ENCODE measurements around the gene NAGA.

The NAGA gene

DNA sequence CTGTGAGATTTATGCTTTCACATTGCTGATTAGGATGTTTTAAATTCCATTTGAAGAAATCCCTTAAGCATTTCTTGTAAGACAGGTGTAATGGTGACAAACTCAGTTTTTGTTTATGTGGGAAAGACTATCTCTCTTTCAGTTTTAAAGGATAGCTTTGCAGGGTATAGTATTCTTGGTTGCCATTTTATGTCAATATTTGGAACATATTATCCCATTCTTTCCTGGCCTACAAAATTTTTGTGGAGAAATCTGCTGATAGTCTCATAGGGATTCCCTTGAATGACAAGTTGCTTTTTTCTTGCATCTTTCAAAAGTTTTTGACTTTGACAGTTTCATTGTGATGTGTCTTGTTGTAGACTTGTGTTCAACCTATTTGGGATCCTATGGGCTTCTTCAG, 28.8 kb downstream of the NAGA start:
- POLR2A ChIA-PET: no interaction called here
- Histone ChIP-seq H3K27ac (ENCODE audit: insufficient read depth in 1 of 2, low read depth in 1 of 2, low read length in 2 of 2, poor library complexity in 1 of 2, severe bottlenecking in 2 of 2) (no peak overlapping the region), H3K4me1 (ENCODE audit: control extremely low read depth in 1 of 4, control insufficient read depth in 4 of 4, insufficient read depth in 4 of 4, low read length in 3 of 4) (peaks cover 0 to 8% (median 2%) of the 10 kb centered on the region in 4 experiments), H3K9me3 (ENCODE audit: control extremely low read depth in 1 of 5, control insufficient read depth in 4 of 5, insufficient read depth in 2 of 5, low read depth in 1 of 5, low read length in 4 of 5) (peaks cover 3 to 20% (median 9%) of the 10 kb centered on the region in 5 experiments), H3K4me3 (ENCODE audit: control insufficient read depth in 1 of 7, extremely low read depth in 1 of 7, insufficient read depth in 4 of 7, low read depth in 2 of 7, low read length in 6 of 7) (no peak overlapping the region), H3K27me3 (replicated peaks in 2 of 5; ENCODE audit: control insufficient read depth in 4 of 5, insufficient read depth in 5 of 5, low read length in 4 of 5) (no peaks in the 10 kb centered on the region), H3K36me3 (ENCODE audit: control insufficient read depth in 4 of 4, insufficient read depth in 4 of 4, low read length in 3 of 4) (peaks cover 0 to 5% (median 0%) of the 10 kb centered on the region in 4 experiments)
- CTCF ChIA-PET: no interaction called here
- DNase-seq: no peak

DNA sequence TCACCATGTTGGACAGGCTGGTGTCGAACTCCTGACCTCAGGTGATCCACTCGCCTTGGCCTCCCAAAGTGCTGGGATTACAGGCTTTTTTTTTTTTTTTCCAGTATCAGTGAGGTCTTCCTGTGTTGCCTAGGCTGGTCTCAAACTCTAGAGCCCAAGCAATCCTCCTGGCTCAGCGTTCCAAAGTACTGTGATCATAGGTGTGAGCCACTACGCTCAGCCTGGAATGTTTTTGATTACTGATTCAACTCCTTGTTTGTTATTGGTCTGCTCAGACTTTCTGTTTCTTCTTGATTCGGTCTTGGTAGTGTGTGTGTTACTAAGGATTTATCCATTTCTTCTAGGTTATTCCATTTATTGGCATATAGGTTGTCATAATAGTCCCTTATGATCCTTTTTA, 31.3 kb downstream of the NAGA start:
- CTCF ChIA-PET: interaction anchor here (1.0 kb wide), 1 partner anchor 15 kb away, joined by 3 read pairs; no protein-coding TSS in a partner anchor
- Histone ChIP-seq H3K27ac (ENCODE audit: insufficient read depth in 1 of 2, low read depth in 1 of 2, low read length in 2 of 2, poor library complexity in 1 of 2, severe bottlenecking in 2 of 2) (no peak overlapping the region), H3K4me3 (ENCODE audit: control insufficient read depth in 1 of 7, extremely low read depth in 1 of 7, insufficient read depth in 4 of 7, low read depth in 2 of 7, low read length in 6 of 7) (no peak overlapping the region), H3K4me1 (ENCODE audit: control extremely low read depth in 1 of 4, control insufficient read depth in 4 of 4, insufficient read depth in 4 of 4, low read length in 3 of 4) (peaks cover 0 to 8% (median 2%) of the 10 kb centered on the region in 4 experiments), H3K9me3 (ENCODE audit: control extremely low read depth in 1 of 5, control insufficient read depth in 4 of 5, insufficient read depth in 2 of 5, low read depth in 1 of 5, low read length in 4 of 5) (peaks cover 3 to 20% (median 9%) of the 10 kb centered on the region in 5 experiments), H3K36me3 (ENCODE audit: control insufficient read depth in 4 of 4, insufficient read depth in 4 of 4, low read length in 3 of 4) (peaks cover 0 to 5% (median 0%) of the 10 kb centered on the region in 4 experiments), H3K27me3 (replicated peaks in 2 of 5; ENCODE audit: control insufficient read depth in 4 of 5, insufficient read depth in 5 of 5, low read length in 4 of 5) (no peaks in the 10 kb centered on the region)
- DNase-seq: no peak
- WGBS (ENCODE audit: insufficient coverage): 93% methylated on average over 3 of the region's 5 CpGs
- POLR2A ChIA-PET: no interaction called here

DNA sequence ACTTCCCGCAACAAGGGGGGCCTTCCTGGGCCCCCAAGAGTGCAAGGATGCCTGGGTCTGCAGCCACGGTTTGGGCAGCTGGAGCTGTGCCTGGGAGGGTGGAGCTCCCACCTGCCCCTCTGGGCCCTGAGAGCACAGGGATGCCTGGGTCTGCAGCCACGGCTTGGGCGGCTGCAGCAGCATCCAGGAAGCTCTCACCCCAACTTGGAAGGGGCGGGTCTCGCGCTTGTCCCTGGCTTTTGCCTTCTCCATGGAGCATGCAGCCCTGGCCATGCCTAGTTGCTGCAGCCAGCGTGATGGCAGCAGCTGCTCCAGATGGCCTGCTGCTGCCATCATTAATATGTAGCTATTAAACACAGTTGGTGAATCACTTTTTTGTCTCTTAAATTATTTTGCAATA, 35.4 kb downstream of the NAGA start:
- ChIA-PET POLR2A (no interaction called here), CTCF (interaction anchor here (0.8 kb wide), 1 partner anchor 10 kb away, joined by 3 read pairs; no protein-coding TSS in a partner anchor)
- Histone ChIP-seq H3K27me3 (replicated peaks in 2 of 5; ENCODE audit: control insufficient read depth in 4 of 5, insufficient read depth in 5 of 5, low read length in 4 of 5) (no peaks in the 10 kb centered on the region), H3K27ac (ENCODE audit: insufficient read depth in 1 of 2, low read depth in 1 of 2, low read length in 2 of 2, poor library complexity in 1 of 2, severe bottlenecking in 2 of 2) (no peak overlapping the region), H3K4me3 (ENCODE audit: control insufficient read depth in 1 of 7, extremely low read depth in 1 of 7, insufficient read depth in 4 of 7, low read depth in 2 of 7, low read length in 6 of 7) (no peak overlapping the region), H3K9me3 (ENCODE audit: control extremely low read depth in 1 of 5, control insufficient read depth in 4 of 5, insufficient read depth in 2 of 5, low read depth in 1 of 5, low read length in 4 of 5) (peaks cover 0 to 12% (median 11%) of the 10 kb centered on the region in 5 experiments), H3K36me3 (ENCODE audit: control insufficient read depth in 4 of 4, insufficient read depth in 4 of 4, low read length in 3 of 4) (peaks cover 0 to 1% (median 0%) of the 10 kb centered on the region in 4 experiments), H3K4me1 (ENCODE audit: control extremely low read depth in 1 of 4, control insufficient read depth in 4 of 4, insufficient read depth in 4 of 4, low read length in 3 of 4) (peaks cover 0 to 8% (median 2%) of the 10 kb centered on the region in 4 experiments)
- no peak for DNase-seq
- WGBS (ENCODE audit: insufficient coverage): 88% methylated on average over 6 of the region's 8 CpGs

DNA sequence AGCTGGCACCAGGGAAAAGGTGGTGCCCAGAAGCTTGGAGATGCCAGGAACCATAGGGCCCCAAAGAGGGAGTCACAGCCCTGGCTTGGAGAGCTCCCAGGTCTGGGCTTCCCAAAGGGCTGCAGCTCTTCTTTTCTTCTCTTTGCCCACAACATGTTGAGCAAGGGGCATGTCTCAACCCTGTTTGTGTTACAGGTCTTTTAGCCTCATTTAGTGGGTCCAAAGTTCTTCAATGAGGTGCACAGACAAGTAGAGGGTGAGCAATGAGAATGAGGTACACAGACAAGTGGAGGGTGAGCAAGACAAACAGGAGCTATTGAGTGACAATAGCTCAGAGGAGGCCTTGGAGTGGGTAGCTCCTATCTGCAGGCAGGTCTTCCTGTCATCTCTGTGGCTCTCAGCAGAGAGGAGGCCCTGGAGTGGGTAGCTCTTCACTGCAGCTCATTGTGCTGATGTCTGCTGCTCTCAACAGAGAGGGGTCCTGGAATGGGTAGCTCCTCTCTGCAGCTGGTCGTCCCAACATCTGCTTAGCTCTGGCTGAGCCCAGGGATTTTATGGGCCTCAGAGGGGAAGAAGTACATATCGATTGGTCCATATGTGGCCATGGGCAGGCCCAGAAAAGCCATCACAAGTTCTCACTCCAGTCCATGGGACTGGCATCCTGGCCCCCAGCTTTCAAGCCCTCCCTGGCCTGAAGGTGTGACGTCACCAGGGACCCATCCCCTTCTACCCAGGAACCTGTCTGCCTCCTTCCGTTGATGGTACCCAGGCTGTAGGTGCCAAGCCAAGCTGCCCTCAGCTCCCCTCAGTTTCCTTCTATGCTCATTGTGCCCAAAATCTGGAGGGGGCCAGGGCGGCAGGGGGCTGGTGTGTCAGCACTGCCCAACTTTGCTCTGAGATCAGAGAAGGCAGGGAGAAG, 37.1 kb downstream of the NAGA start:
- Histone ChIP-seq H3K4me1 (ENCODE audit: control extremely low read depth in 1 of 4, control insufficient read depth in 4 of 4, insufficient read depth in 4 of 4, low read length in 3 of 4) (peaks cover 0 to 5% (median 2%) of the 10 kb centered on the region in 4 experiments), H3K27ac (ENCODE audit: insufficient read depth in 1 of 2, low read depth in 1 of 2, low read length in 2 of 2, poor library complexity in 1 of 2, severe bottlenecking in 2 of 2) (no peak overlapping the region), H3K4me3 (ENCODE audit: control insufficient read depth in 1 of 7, extremely low read depth in 1 of 7, insufficient read depth in 4 of 7, low read depth in 2 of 7, low read length in 6 of 7) (no peak overlapping the region), H3K27me3 (replicated peaks in 2 of 5; ENCODE audit: control insufficient read depth in 4 of 5, insufficient read depth in 5 of 5, low read length in 4 of 5) (no peaks in the 10 kb centered on the region), H3K9me3 (ENCODE audit: control extremely low read depth in 1 of 5, control insufficient read depth in 4 of 5, insufficient read depth in 2 of 5, low read depth in 1 of 5, low read length in 4 of 5) (peaks cover 0 to 12% (median 11%) of the 10 kb centered on the region in 5 experiments), H3K36me3 (ENCODE audit: control insufficient read depth in 4 of 4, insufficient read depth in 4 of 4, low read length in 3 of 4) (peaks cover 0 to 1% (median 0%) of the 10 kb centered on the region in 4 experiments)
- whole genome bisulfite sequencing (ENCODE audit: insufficient coverage): 100% methylated on average over 4 of the region's 5 CpGs
- ChIA-PET POLR2A (no interaction called here), CTCF (no interaction called here)
- no peak for DNase-seq

DNA sequence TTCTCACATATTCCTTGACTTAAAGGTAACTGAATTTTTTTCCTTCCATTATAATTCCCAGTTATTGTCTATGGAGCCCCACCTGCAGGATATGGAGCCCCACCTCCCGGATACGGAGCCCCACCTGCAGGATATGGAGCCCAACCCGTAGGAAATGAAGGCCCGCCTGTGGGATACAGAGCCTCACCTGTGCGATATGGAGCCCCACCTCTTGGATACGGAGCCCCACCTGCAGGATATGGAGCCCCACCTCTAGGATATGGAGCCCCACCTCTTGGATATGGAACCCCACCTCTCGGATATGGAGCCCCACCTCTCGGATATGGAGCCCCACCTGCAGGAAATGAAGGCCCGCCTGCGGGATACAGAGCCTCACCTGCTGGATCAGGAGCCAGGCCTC, 43.9 kb downstream of the NAGA start:
- H3K4me3 ChIP-seq (ENCODE audit: control insufficient read depth in 1 of 7, extremely low read depth in 1 of 7, insufficient read depth in 4 of 7, low read depth in 2 of 7, low read length in 6 of 7): no peak overlapping the region
- 95% methylated on average over 10 of the region's 10 CpGs for WGBS (ENCODE audit: insufficient coverage)
- DNase-seq: no peak
- H3K27ac ChIP-seq (ENCODE audit: insufficient read depth in 1 of 2, low read depth in 1 of 2, low read length in 2 of 2, poor library complexity in 1 of 2, severe bottlenecking in 2 of 2): no peak overlapping the region
- no peaks in the 10 kb centered on the region for H3K36me3 ChIP-seq (ENCODE audit: control insufficient read depth in 4 of 4, insufficient read depth in 4 of 4, low read length in 3 of 4)
- ChIA-PET POLR2A (no interaction called here), CTCF (no interaction called here)
- H3K27me3 ChIP-seq (replicated peaks in 2 of 5; ENCODE audit: control insufficient read depth in 4 of 5, insufficient read depth in 5 of 5, low read length in 4 of 5): no peaks in the 10 kb centered on the region
- peaks cover 0 to 1% (median 0%) of the 10 kb centered on the region in 5 experiments for H3K9me3 ChIP-seq (ENCODE audit: control extremely low read depth in 1 of 5, control insufficient read depth in 4 of 5, insufficient read depth in 2 of 5, low read depth in 1 of 5, low read length in 4 of 5)
- H3K4me1 ChIP-seq (ENCODE audit: control extremely low read depth in 1 of 4, control insufficient read depth in 4 of 4, insufficient read depth in 4 of 4, low read length in 3 of 4): peaks cover 0 to 7% (median 0%) of the 10 kb centered on the region in 4 experiments

DNA sequence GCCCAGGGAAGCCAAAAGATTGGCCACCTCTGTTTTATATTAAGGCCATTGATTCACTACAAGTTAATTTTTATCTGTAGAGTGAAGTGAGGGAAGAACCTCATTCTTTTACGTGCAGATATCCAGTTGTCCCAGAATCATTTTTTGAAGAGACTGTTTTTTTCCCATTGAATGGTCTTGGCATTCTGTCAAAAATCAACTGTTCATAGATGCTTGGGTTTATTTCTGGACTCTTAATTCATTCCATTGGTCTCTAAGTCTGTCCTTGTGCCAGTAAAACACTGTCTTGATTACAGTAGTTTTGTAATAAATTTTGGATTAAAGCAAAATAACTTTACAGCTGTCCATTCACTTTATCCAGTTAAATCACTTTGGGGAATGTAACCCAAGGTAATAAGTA, 45.2 kb downstream of the NAGA start:
- Histone ChIP-seq H3K27me3 (replicated peaks in 2 of 5; ENCODE audit: control insufficient read depth in 4 of 5, insufficient read depth in 5 of 5, low read length in 4 of 5) (no peaks in the 10 kb centered on the region), H3K36me3 (ENCODE audit: control insufficient read depth in 4 of 4, insufficient read depth in 4 of 4, low read length in 3 of 4) (no peaks in the 10 kb centered on the region), H3K27ac (ENCODE audit: insufficient read depth in 1 of 2, low read depth in 1 of 2, low read length in 2 of 2, poor library complexity in 1 of 2, severe bottlenecking in 2 of 2) (no peak overlapping the region), H3K4me3 (ENCODE audit: control insufficient read depth in 1 of 7, extremely low read depth in 1 of 7, insufficient read depth in 4 of 7, low read depth in 2 of 7, low read length in 6 of 7) (no peak overlapping the region), H3K4me1 (ENCODE audit: control extremely low read depth in 1 of 4, control insufficient read depth in 4 of 4, insufficient read depth in 4 of 4, low read length in 3 of 4) (peaks cover 0 to 7% (median 0%) of the 10 kb centered on the region in 4 experiments), H3K9me3 (ENCODE audit: control extremely low read depth in 1 of 5, control insufficient read depth in 4 of 5, insufficient read depth in 2 of 5, low read depth in 1 of 5, low read length in 4 of 5) (no peaks in the 10 kb centered on the region)
- no peak for DNase-seq
- ChIA-PET CTCF (no interaction called here), POLR2A (no interaction called here)
- WGBS (ENCODE audit: insufficient coverage): no CpG with 5 or more reads among the region's 1 CpG

DNA sequence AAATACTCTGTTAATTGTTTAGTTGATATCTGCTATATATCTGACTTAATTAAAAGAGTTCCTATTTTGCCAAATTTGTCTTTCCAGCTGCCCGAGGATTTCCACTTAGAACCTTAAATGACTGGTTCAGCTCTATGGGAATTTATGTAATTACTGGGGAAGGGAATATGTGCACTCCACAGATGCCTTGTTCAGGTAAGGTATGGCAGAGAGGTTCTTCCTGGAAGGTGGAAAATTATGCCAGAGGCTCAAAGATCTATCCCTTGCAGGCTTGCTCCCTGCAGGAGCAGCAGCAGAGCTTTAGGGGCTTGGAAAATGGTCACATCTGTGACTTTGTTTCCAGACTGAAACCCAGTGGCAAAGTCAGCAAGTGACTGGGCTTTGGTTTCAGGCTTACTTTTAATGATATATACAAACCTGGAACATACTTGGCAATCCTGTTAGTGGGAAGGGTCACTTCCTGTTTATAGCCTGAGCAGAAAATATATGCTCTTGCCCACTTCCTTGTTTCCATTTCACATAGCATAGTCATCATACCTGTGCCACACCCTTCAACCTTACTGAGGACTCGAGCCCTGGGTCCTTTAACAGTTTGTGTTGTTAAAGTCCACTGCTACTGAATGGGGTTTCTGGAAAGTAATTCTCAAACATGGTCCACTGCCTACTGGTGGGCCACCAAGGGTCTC, 48.3 kb downstream of the NAGA start:
- no peaks in the 10 kb centered on the region for H3K27me3 ChIP-seq (replicated peaks in 2 of 5; ENCODE audit: control insufficient read depth in 4 of 5, insufficient read depth in 5 of 5, low read length in 4 of 5)
- H3K9me3 ChIP-seq (ENCODE audit: control extremely low read depth in 1 of 5, control insufficient read depth in 4 of 5, insufficient read depth in 2 of 5, low read depth in 1 of 5, low read length in 4 of 5): no peaks in the 10 kb centered on the region
- CTCF ChIA-PET: no interaction called here
- H3K27ac ChIP-seq (ENCODE audit: insufficient read depth in 1 of 2, low read depth in 1 of 2, low read length in 2 of 2, poor library complexity in 1 of 2, severe bottlenecking in 2 of 2): no peak overlapping the region
- H3K4me1 ChIP-seq (ENCODE audit: control extremely low read depth in 1 of 4, control insufficient read depth in 4 of 4, insufficient read depth in 4 of 4, low read length in 3 of 4): peaks cover 0 to 7% (median 0%) of the 10 kb centered on the region in 4 experiments
- no peak overlapping the region for H3K4me3 ChIP-seq (ENCODE audit: control insufficient read depth in 1 of 7, extremely low read depth in 1 of 7, insufficient read depth in 4 of 7, low read depth in 2 of 7, low read length in 6 of 7)
- DNase-seq: peak in 1 of 3 donors; percentile 30
- POLR2A ChIA-PET: no interaction called here
- H3K36me3 ChIP-seq (ENCODE audit: control insufficient read depth in 4 of 4, insufficient read depth in 4 of 4, low read length in 3 of 4): no peaks in the 10 kb centered on the region
- 83% methylated on average over 1 of the region's 2 CpGs for WGBS (ENCODE audit: insufficient coverage)
